HepG2 (cell line): ENCODE data around the gene TBX6. TPM values are rescaled to one million over a fixed set of nuclear protein-coding genes. Genes with fewer than 3 reads are reported as not detected.
A peak's percentile ranks its signal among the peaks of the same experiment; 100 is the strongest.

Experiments
- BHLHE40 ChIP-seq: IDR thresholded peaks from 2 replicates; pipeline ENCODE4 v1.6.1; 2011; ENCODE audit warnings: low read length, improper control_type of control experiment
- CTCF ChIP-seq: sonication (generic); formaldehyde crosslinking; IDR thresholded peaks from 2 replicates; pipeline ENCODE4 v1.5.0; 2020; ENCODE audit warnings: mild to moderate bottlenecking, missing genetic modification reagents, moderate library complexity
- GFI1 ChIP-seq: sonication (generic); formaldehyde crosslinking; IDR thresholded peaks from 2 replicates; pipeline ENCODE4 v1.5.0; 2020; ENCODE audit warnings: missing genetic modification reagents, mild to moderate bottlenecking, borderline replicate concordance
- HNF4G ChIP-seq, 2 experiments: sonication (generic) in 1 of 2; formaldehyde crosslinking in 1 of 2; IDR thresholded peaks; 2 replicates each; pipeline versions ENCODE4 v1.4.0 to v1.6.1; 2011 to 2020; ENCODE audit warnings: borderline replicate concordance in 2 of 2, low read depth in 2 of 2, mild to moderate bottlenecking in 2 of 2, low read length in 1 of 2, missing genetic modification reagents in 1 of 2, moderate library complexity in 1 of 2
- HOXA7 ChIP-seq: sonication (generic); formaldehyde crosslinking; IDR thresholded peaks from 2 replicates; pipeline ENCODE4 v1.8.1; 2022; ENCODE audit warnings: mild to moderate bottlenecking, missing genetic modification reagents, moderate library complexity
- MAFG ChIP-seq: sonication (generic); formaldehyde crosslinking; IDR thresholded peaks from 2 replicates; pipeline ENCODE4 v1.5.1; 2020; ENCODE audit warnings: mild to moderate bottlenecking, missing genetic modification reagents
- MTA3 ChIP-seq: sonication (generic); formaldehyde crosslinking; IDR thresholded peaks from 2 replicates; pipeline ENCODE4 v1.4.0; 2020; ENCODE audit warnings: missing genetic modification reagents
- TOE1 ChIP-seq: sonication (generic); formaldehyde crosslinking; IDR thresholded peaks from 2 replicates; pipeline ENCODE4 v1.4.0; 2020; ENCODE audit warnings: mild to moderate bottlenecking, missing genetic modification reagents
- ZBTB46 ChIP-seq: sonication (generic); formaldehyde crosslinking; IDR thresholded peaks from 2 replicates; pipeline ENCODE4 v1.4.0; 2020; ENCODE audit warnings: mild to moderate bottlenecking, missing genetic modification reagents, borderline replicate concordance
- ZNF136 ChIP-seq: sonication (generic); formaldehyde crosslinking; IDR thresholded peaks from 2 replicates; pipeline ENCODE4 v1.8.1; 2022; ENCODE audit warnings: low read depth, mild to moderate bottlenecking, moderate library complexity, missing genetic modification reagents
- ZNF24 ChIP-seq: fragments of 450-650 bp; IDR thresholded peaks from 2 replicates; pipeline ENCODE4 v1.6.1; 2017; ENCODE audit warnings: antibody characterized with exemption, mild to moderate bottlenecking
- ZNF256 ChIP-seq: sonication (generic); formaldehyde crosslinking; conservative IDR thresholded peaks from 2 replicates; pipeline ENCODE4 v1.4.0; 2020; ENCODE audit warnings: missing genetic modification reagents
- polyA plus RNA-seq, 8 experiments: library from polyadenylated mRNA; depleted of rRNA in 3 of 8; stranded (reverse) in 7 of 8; unstranded in 1 of 8; fragments of >200 nt; fragmentation: Illumina TruSeq in 4 of 8; extraction: Trizol in 4 of 8; gene quantifications; 2 replicates each; pipeline versions ENCODE4 v1.2.1 to v1.2.3, GENCODE V29; 2011 to 2016; ENCODE audit warnings: low read depth in 4 of 8, missing spikeins in 1 of 8, mixed read lengths in 1 of 8; ENCODE audit not compliant: insufficient read depth in 1 of 8
- total RNA-seq, 5 experiments: library from RNA; depleted of rRNA; stranded (reverse); fragments of >200 nt; fragmentation: Illumina TruSeq; extraction: Trizol; gene quantifications; 2 replicates each; pipeline ENCODE4 v1.2.3, GENCODE V29; 2016; ENCODE audit warnings: low read depth in 1 of 5
- TF ChIP-seq, protein P1 (sequence below): fragments of 450-650 bp; IDR thresholded peaks from 2 replicates; pipeline ENCODE4 v1.6.1; 2017; ENCODE audit warnings: mild to moderate bottlenecking
- TF ChIP-seq, protein P2 (sequence below): sonication (generic); formaldehyde crosslinking; IDR thresholded peaks from 2 replicates; pipeline ENCODE4 v1.4.0; 2020; ENCODE audit warnings: missing genetic modification reagents
- TF ChIP-seq, protein P3 (sequence below): sonication (generic); formaldehyde crosslinking; IDR thresholded peaks from 2 replicates; pipeline ENCODE4 v1.9.0; 2021; ENCODE audit warnings: missing genetic modification reagents, borderline replicate concordance
- TF ChIP-seq, protein P4 (sequence below): sonication (generic); formaldehyde crosslinking; IDR thresholded peaks from 2 replicates; pipeline ENCODE4 v1.9.0; 2021; ENCODE audit warnings: missing genetic modification reagents, mild to moderate bottlenecking, borderline replicate concordance

Gene TBX6
- total and polyA plus RNA-seq, 2 of the 13 experiments (the other 11 are each of a cell fraction or from before 2014, with no cell fraction given), result 0.24 to 0.42 TPM

GRCh38 chr16:30052671-30053372, 38.9 kb downstream of the TBX6 start (continued):
- no peak for TF ChIP-seq MAFG (CRISPR knock-in tag)
- no peak; the same call in 1 of the 2 replicates for TF ChIP-seq CTCF (CRISPR knock-in tag)
- TF ChIP-seq MTA3 (CRISPR knock-in tag), result no peak
- TF ChIP-seq, protein P1, sequence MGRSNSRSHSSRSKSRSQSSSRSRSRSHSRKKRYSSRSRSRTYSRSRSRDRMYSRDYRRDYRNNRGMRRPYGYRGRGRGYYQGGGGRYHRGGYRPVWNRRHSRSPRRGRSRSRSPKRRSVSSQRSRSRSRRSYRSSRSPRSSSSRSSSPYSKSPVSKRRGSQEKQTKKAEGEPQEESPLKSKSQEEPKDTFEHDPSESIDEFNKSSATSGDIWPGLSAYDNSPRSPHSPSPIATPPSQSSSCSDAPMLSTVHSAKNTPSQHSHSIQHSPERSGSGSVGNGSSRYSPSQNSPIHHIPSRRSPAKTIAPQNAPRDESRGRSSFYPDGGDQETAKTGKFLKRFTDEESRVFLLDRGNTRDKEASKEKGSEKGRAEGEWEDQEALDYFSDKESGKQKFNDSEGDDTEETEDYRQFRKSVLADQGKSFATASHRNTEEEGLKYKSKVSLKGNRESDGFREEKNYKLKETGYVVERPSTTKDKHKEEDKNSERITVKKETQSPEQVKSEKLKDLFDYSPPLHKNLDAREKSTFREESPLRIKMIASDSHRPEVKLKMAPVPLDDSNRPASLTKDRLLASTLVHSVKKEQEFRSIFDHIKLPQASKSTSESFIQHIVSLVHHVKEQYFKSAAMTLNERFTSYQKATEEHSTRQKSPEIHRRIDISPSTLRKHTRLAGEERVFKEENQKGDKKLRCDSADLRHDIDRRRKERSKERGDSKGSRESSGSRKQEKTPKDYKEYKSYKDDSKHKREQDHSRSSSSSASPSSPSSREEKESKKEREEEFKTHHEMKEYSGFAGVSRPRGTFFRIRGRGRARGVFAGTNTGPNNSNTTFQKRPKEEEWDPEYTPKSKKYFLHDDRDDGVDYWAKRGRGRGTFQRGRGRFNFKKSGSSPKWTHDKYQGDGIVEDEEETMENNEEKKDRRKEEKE, result no peak
- no peak; the same call in 1 of the 2 replicates for TF ChIP-seq ZNF24
- TF ChIP-seq TOE1, result peak; percentile 85; the same call in 1 of the 2 replicates
- no peak for TF ChIP-seq HOXA7 (CRISPR knock-in tag)
- TF ChIP-seq ZBTB46 (CRISPR knock-in tag), result no peak
- TF ChIP-seq, protein P2, sequence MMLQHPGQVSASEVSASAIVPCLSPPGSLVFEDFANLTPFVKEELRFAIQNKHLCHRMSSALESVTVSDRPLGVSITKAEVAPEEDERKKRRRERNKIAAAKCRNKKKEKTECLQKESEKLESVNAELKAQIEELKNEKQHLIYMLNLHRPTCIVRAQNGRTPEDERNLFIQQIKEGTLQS (CRISPR knock-in tag), result peak; percentile 78
- TF ChIP-seq ZNF136 (CRISPR knock-in tag), result peak; percentile 97
- peak; percentile 68; the same call in 1 of the 2 replicates for TF ChIP-seq GFI1 (CRISPR knock-in tag)
- TF ChIP-seq BHLHE40, result no peak
- TF ChIP-seq ZNF256 (CRISPR knock-in tag), result peak; percentile 94
- TF ChIP-seq, protein P3, sequence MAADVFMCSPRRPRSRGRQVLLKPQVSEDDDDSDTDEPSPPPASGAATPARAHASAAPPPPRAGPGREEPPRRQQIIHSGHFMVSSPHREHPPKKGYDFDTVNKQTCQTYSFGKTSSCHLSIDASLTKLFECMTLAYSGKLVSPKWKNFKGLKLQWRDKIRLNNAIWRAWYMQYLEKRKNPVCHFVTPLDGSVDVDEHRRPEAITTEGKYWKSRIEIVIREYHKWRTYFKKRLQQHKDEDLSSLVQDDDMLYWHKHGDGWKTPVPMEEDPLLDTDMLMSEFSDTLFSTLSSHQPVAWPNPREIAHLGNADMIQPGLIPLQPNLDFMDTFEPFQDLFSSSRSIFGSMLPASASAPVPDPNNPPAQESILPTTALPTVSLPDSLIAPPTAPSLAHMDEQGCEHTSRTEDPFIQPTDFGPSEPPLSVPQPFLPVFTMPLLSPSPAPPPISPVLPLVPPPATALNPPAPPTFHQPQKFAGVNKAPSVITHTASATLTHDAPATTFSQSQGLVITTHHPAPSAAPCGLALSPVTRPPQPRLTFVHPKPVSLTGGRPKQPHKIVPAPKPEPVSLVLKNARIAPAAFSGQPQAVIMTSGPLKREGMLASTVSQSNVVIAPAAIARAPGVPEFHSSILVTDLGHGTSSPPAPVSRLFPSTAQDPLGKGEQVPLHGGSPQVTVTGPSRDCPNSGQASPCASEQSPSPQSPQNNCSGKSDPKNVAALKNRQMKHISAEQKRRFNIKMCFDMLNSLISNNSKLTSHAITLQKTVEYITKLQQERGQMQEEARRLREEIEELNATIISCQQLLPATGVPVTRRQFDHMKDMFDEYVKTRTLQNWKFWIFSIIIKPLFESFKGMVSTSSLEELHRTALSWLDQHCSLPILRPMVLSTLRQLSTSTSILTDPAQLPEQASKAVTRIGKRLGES (CRISPR knock-in tag), result 0 out of 2 replicates have a peak, but pooled peaks have one; percentile 63
- TF ChIP-seq, protein P4, sequence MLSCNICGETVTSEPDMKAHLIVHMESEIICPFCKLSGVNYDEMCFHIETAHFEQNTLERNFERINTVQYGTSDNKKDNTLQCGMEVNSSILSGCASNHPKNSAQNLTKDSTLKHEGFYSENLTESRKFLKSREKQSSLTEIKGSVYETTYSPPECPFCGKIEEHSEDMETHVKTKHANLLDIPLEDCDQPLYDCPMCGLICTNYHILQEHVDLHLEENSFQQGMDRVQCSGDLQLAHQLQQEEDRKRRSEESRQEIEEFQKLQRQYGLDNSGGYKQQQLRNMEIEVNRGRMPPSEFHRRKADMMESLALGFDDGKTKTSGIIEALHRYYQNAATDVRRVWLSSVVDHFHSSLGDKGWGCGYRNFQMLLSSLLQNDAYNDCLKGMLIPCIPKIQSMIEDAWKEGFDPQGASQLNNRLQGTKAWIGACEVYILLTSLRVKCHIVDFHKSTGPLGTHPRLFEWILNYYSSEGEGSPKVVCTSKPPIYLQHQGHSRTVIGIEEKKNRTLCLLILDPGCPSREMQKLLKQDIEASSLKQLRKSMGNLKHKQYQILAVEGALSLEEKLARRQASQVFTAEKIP (CRISPR knock-in tag), result no peak
- TF ChIP-seq HNF4G (IDR thresholded peaks at IDR 0.05; ENCODE audit: borderline replicate concordance, low read depth, low read length), result peak; percentile 43; the same call in 1 of the 2 replicates
- peak; percentile 82; the same call in 1 of the 2 replicates for TF ChIP-seq HNF4G (CRISPR knock-in tag; IDR thresholded peaks at IDR 0.05; ENCODE audit: borderline replicate concordance, low read depth)
